Measurements from ENCODE around the gene C1QA.

- TF ChIP-seq CTCF (conservative IDR thresholded peaks at IDR 0.05; ENCODE audit: low read depth, low read length) = no peak
- TF ChIP-seq EZH2 (IDR thresholded peaks at IDR 0.05; ENCODE audit: borderline replicate concordance, low read depth, low read length, poor library complexity, severe bottlenecking) = no peak
Observed at GRCh38 chr1:22643381-22643780, 7.0 kb downstream of the C1QA start, which contains the start of gene C1QC.

All from A673 (cell line).